Ishikawa (cell line): ENCODE results near the gene CAMK2D.

Source experiments
- CEBPB ChIP-seq: IDR thresholded peaks from 2 replicates; pipeline ENCODE4 v1.6.1; 2012
- EGR1 ChIP-seq: IDR thresholded peaks from 2 replicates; pipeline ENCODE4 v1.6.1; 2012
- EP300 ChIP-seq: IDR thresholded peaks from 2 replicates; pipeline ENCODE4 v1.6.1; 2012; ENCODE audit warnings: borderline replicate concordance
- FOXM1 ChIP-seq: IDR thresholded peaks from 2 replicates; pipeline ENCODE4 v1.6.1; 2012; ENCODE audit warnings: low read depth, borderline replicate concordance
- MAX ChIP-seq: IDR thresholded peaks from 2 replicates; pipeline ENCODE4 v1.6.1; 2012
- NFIC ChIP-seq: IDR thresholded peaks from 2 replicates; pipeline ENCODE4 v1.6.1; 2012
- RAD21 ChIP-seq: IDR thresholded peaks from 2 replicates; pipeline ENCODE4 v1.6.1; 2012; ENCODE audit warnings: low read depth
- TAF1 ChIP-seq: IDR thresholded peaks from 2 replicates; pipeline ENCODE4 v1.6.1; 2012; ENCODE audit warnings: low read depth, mild to moderate bottlenecking
- TCF12 ChIP-seq: IDR thresholded peaks from 2 replicates; pipeline ENCODE4 v1.6.1; 2012; ENCODE audit warnings: low read depth
- USF1 ChIP-seq: IDR thresholded peaks from 2 replicates; pipeline ENCODE4 v1.6.1; 2012
- YY1 ChIP-seq: IDR thresholded peaks from 2 replicates; pipeline ENCODE4 v1.6.1; 2012; ENCODE audit warnings: low read depth
- ZBTB7A ChIP-seq: IDR thresholded peaks from 2 replicates; pipeline ENCODE4 v1.6.1; 2012; ENCODE audit warnings: low read depth
- TF ChIP-seq, protein P1 (sequence below): IDR thresholded peaks from 2 replicates; pipeline ENCODE4 v1.6.1; 2012; ENCODE audit warnings: low read depth, mild to moderate bottlenecking

GRCh38 chr4:113594231-113594556 is 167.3 kb downstream of the CAMK2D start:
- TF ChIP-seq TAF1 (no peak), FOXM1 (no peak), EP300 (no peak), MAX (no peak), YY1 (no peak), TCF12 (no peak), RAD21 (no peak), USF1 (no peak), ZBTB7A (no peak), EGR1 (no peak), NFIC (no peak), CEBPB (no peak)
- TF ChIP-seq, protein P1, sequence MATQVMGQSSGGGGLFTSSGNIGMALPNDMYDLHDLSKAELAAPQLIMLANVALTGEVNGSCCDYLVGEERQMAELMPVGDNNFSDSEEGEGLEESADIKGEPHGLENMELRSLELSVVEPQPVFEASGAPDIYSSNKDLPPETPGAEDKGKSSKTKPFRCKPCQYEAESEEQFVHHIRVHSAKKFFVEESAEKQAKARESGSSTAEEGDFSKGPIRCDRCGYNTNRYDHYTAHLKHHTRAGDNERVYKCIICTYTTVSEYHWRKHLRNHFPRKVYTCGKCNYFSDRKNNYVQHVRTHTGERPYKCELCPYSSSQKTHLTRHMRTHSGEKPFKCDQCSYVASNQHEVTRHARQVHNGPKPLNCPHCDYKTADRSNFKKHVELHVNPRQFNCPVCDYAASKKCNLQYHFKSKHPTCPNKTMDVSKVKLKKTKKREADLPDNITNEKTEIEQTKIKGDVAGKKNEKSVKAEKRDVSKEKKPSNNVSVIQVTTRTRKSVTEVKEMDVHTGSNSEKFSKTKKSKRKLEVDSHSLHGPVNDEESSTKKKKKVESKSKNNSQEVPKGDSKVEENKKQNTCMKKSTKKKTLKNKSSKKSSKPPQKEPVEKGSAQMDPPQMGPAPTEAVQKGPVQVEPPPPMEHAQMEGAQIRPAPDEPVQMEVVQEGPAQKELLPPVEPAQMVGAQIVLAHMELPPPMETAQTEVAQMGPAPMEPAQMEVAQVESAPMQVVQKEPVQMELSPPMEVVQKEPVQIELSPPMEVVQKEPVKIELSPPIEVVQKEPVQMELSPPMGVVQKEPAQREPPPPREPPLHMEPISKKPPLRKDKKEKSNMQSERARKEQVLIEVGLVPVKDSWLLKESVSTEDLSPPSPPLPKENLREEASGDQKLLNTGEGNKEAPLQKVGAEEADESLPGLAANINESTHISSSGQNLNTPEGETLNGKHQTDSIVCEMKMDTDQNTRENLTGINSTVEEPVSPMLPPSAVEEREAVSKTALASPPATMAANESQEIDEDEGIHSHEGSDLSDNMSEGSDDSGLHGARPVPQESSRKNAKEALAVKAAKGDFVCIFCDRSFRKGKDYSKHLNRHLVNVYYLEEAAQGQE: no peak
